Calu3 (cell line): Measurements from ENCODE around the gene KCTD13. TPM values are rescaled to one million over a fixed set of nuclear protein-coding genes. Genes with fewer than 3 reads are reported as not detected.

Source experiments
- BruUV-seq: library from RNA; stranded (reverse); fragments of 400-500 nt; replicated peaks from 2 replicates; lab custom pipeline; 2021; lab: Mats Ljungman, UMichigan
- CTCF ChIA-PET: fragments of 300-600 bp; sonication (Branson Sonifier 250); formaldehyde crosslinking; loops from one replicate; lab custom pipeline; 2022; ENCODE audit warnings: antibody characterized with exemption; lab: Charles Lee
- DNase-seq: peaks from one replicate; pipeline ENCODE4 v3.0.0; 2022
- H3K27ac Mint-ChIP-seq: one replicate; pipeline ENCODE4 v1.8.0; 2022; ENCODE audit warnings: mixed read lengths; ENCODE audit not compliant: unreplicated experiment
- H3K27me3 Mint-ChIP-seq: one replicate; pipeline ENCODE4 v1.8.0; 2022; ENCODE audit warnings: mixed read lengths; ENCODE audit not compliant: unreplicated experiment
- H3K36me3 Mint-ChIP-seq: one replicate; pipeline ENCODE4 v1.8.0; 2022; ENCODE audit warnings: mild to moderate bottlenecking, moderate library complexity, mixed read lengths; ENCODE audit not compliant: insufficient read depth, unreplicated experiment
- H3K4me1 Mint-ChIP-seq: one replicate; pipeline ENCODE4 v1.8.0; 2022; ENCODE audit warnings: mild to moderate bottlenecking, low read depth, mixed read lengths; ENCODE audit not compliant: unreplicated experiment
- H3K4me3 Mint-ChIP-seq: one replicate; pipeline ENCODE4 v1.8.0; 2022; ENCODE audit warnings: mild to moderate bottlenecking, low read depth, moderate library complexity, mixed read lengths; ENCODE audit not compliant: unreplicated experiment
- H3K9me3 Mint-ChIP-seq: one replicate; pipeline ENCODE4 v1.8.0; 2022; ENCODE audit warnings: low read depth, mixed read lengths; ENCODE audit not compliant: unreplicated experiment
- intact Hi-C: fragments of 100-400 bp; cut with micrococcal nuclease; formaldehyde crosslinking; loops from one replicate; pipeline ENCODE4 v1.10.0; 2022; ENCODE audit not compliant: unreplicated experiment
- total RNA-seq: library from RNA; stranded (reverse); gene quantifications from 2 replicates; pipeline ENCODE4 v1.2.3, GENCODE V29; 2022
- TF ChIP-seq, protein P1 (sequence below): fragments of 200-600 bp; IDR thresholded peaks from one replicate; pipeline ENCODE4 v1.8.0; 2022; ENCODE audit warnings: antibody characterized with exemption; ENCODE audit not compliant: unreplicated experiment

The KCTD13 gene
- total RNA-seq, 1 experiment from 2014 or later: 55.8 TPM

DNA sequence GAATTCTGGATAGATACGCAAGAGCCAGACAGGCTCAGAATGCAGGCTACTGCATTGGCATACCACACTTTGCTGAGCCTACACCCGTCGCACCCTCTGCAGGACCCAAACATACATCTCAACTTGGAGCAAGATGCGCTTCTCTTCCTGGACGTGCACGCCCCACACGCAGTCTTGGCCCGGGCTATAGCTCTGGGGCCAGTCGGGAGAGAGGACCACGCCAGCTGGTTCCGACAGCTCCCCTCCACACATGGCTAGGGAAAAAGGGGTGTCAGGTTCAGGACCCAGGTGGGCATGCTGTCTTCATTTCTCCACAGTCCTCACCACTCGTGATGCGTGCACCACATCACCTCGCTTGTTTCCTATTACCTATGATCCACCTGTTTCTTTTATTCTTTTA is 47.9 kb downstream of the KCTD13 start:
- Mint-ChIP-seq H3K4me3 (no peak overlapping the region), H3K36me3 (peaks cover 13% of the 10 kb centered on the region), H3K4me1 (no peaks in the 10 kb centered on the region), H3K27me3 (no peaks in the 10 kb centered on the region), H3K9me3 (no peaks in the 10 kb centered on the region), H3K27ac (no peak overlapping the region)
- intact Hi-C loops: no loop called here
- BruUV-seq: no TSS peak
- CTCF ChIA-PET: no interaction called here
- TF ChIP-seq, protein P1, sequence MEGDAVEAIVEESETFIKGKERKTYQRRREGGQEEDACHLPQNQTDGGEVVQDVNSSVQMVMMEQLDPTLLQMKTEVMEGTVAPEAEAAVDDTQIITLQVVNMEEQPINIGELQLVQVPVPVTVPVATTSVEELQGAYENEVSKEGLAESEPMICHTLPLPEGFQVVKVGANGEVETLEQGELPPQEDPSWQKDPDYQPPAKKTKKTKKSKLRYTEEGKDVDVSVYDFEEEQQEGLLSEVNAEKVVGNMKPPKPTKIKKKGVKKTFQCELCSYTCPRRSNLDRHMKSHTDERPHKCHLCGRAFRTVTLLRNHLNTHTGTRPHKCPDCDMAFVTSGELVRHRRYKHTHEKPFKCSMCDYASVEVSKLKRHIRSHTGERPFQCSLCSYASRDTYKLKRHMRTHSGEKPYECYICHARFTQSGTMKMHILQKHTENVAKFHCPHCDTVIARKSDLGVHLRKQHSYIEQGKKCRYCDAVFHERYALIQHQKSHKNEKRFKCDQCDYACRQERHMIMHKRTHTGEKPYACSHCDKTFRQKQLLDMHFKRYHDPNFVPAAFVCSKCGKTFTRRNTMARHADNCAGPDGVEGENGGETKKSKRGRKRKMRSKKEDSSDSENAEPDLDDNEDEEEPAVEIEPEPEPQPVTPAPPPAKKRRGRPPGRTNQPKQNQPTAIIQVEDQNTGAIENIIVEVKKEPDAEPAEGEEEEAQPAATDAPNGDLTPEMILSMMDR: no peak
- no peak for DNase-seq

GRCh38 chr16:29877266-29877961 is 48.6 kb downstream of the KCTD13 start:
- no peak for DNase-seq
- H3K27me3 Mint-ChIP-seq: no peaks in the 10 kb centered on the region
- no TSS peak for BruUV-seq
- intact Hi-C loops: no loop called here
- H3K4me3 Mint-ChIP-seq: no peak overlapping the region
- no peaks in the 10 kb centered on the region for H3K4me1 Mint-ChIP-seq
- CTCF ChIA-PET: no interaction called here
- H3K9me3 Mint-ChIP-seq: no peaks in the 10 kb centered on the region
- H3K36me3 Mint-ChIP-seq: peaks cover 13% of the 10 kb centered on the region
- TF ChIP-seq, protein P1: no peak
- H3K27ac Mint-ChIP-seq: no peak overlapping the region

DNA sequence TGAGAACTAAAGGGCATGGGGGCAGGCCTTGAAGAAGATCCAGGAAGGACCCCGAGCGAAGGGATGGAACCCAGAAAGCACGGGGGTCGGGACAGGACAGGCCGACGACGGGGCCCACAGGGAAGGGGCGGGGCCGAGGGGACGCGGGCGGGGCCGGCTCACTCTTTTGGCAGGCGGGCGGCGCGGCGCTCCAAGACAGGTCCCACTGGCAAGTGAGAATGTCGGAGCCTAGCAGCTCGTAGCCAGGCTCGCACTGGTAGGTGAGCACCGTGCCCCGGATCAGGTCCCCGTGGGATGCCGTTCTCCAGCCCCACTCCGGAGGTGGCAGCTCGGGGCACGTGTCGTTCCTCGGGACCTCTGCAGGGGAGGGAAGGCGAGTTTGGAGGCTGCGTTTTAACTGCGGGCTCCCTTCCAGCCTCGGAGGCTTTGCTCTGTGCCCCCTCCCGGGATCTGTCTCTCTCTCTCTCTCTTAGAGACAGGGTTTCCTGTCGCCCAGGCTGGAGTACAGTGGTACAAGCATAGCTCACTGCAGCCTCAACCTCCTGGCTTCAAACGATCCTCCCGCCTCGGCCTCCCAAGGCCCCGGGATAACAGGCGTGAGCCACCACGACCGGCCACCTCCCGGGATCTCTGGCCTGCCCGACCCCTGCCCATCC is 49.3 kb downstream of the KCTD13 start:
- Mint-ChIP-seq H3K27ac (no peak overlapping the region), H3K36me3 (peaks cover 13% of the 10 kb centered on the region), H3K4me1 (no peaks in the 10 kb centered on the region), H3K27me3 (no peaks in the 10 kb centered on the region), H3K9me3 (no peaks in the 10 kb centered on the region), H3K4me3 (no peak overlapping the region)
- CTCF ChIA-PET: no interaction called here
- intact Hi-C loops: no loop called here
- TF ChIP-seq, protein P1: no peak
- DNase-seq: no peak
- BruUV-seq: no TSS peak

- TF ChIP-seq, protein P1: no peak
- CTCF ChIA-PET: no interaction called here
Measured at GRCh38 chr16:29876217-29876593, 49.8 kb downstream of the KCTD13 start.

More at GRCh38 chr16:29876217-29876593, 49.8 kb downstream of the KCTD13 start:
- intact Hi-C loops: no loop called here
- peaks cover 16% of the 10 kb centered on the region for H3K36me3 Mint-ChIP-seq
- no peaks in the 10 kb centered on the region for H3K9me3 Mint-ChIP-seq
- BruUV-seq: no TSS peak
- H3K27ac Mint-ChIP-seq: no peak overlapping the region
- no peak overlapping the region for H3K4me3 Mint-ChIP-seq
- no peaks in the 10 kb centered on the region for H3K27me3 Mint-ChIP-seq
- no peaks in the 10 kb centered on the region for H3K4me1 Mint-ChIP-seq
- no peak for DNase-seq
